ENCODE data around the gene MACC1.
"Not testable (repeated sequence)": the region's sequence is repeated elsewhere in the genome, so short reads cannot be mapped to it uniquely, and the experiment has no call there.

The MACC1 gene

GRCh38 chr7:20207811-20208210, 9.4 kb downstream of the MACC1 start:
- not testable (repeated sequence) for DNase-seq (ENCODE audit: low read depth in 2 of 2)

GRCh38 chr7:20206104-20206896, 10.9 kb downstream of the MACC1 start:
- DNase-seq (ENCODE audit: low read depth in 2 of 2): no peak

DNA sequence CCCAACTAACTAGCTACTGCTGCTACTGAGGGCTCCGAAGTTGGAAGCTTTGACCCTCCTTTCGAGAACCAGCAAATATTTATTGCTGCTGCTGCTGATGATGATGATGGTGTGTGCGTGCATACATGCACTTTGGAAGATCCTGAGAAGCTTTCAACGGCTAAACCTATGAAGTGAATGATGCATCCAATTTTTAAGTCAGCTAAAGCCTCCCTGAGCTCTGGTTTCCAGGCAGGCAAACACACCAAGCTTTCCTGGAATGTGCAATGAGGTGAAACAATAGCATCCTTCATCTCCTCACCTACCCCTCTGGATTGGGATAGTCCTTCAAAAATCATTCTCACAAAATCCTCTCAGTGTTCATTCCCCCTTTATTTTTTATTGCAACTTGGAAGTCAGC, 13.9 kb downstream of the MACC1 start:
- DNase-seq (ENCODE audit: low read depth in 2 of 2): no peak

DNA sequence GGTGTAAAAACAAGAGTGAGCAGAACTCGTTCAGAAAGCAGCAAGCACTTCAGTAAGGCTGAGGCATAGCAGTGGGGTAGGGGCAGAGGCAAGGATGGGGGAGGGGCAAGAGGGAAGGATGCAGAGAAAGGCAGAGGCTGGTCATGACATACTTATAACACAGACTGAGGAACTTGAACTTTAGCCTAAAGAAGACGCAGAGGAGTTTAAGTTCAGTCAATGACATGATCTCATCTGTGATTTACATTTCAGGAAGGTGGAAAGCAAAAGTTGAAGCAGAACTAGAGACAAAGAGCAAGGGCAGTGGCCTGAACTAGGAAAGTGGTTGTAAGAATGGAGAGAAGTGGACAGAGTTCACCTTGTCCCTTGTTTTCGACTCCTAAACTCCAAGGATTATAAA, 15.8 kb downstream of the MACC1 start:
- no peak for DNase-seq (ENCODE audit: low read depth in 2 of 2)

DNA sequence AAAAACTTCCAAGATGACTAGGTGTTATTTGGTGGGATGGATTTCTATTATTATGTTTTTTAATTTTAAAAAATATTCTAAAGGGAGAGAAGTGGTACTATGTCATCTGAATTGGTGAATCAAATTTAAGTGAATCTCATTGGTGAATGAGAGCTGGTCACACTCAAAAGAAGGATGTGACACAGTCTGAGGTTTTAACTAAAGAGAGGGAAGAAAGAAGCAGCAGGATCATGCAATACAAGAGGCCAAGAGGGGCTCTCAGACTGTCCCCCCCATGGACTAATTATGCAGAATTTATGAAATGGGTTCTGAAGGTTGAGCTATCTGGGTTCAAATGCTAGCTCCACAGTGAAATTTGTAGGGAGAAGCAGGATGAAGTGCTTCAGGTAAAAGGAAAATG, 16.2 kb downstream of the MACC1 start:
- no peak for DNase-seq (ENCODE audit: low read depth in 2 of 2)

DNA sequence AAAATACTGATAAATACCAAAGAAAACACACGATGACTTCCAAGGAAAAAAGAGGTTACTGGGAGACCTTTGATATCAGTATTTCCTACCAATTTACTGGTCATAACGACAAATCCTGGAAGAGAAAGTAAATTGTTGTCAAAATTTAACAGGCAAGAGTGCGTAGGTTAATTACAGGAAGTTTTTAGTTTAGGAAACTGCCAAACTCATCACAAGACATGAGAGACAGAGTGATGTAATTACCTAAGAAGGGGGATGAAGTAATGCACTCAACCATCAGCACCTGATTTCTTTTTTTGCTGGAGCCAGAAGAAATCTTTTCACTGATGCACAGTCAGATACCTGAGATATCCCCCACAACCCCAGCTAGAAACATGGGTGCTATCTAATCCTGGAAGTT, 16.8 kb downstream of the MACC1 start:
- no peak for DNase-seq (ENCODE audit: low read depth in 2 of 2)

GRCh38 chr7:20199015-20199737, 18.0 kb downstream of the MACC1 start:
- DNase-seq (ENCODE audit: low read depth in 2 of 2): no peak

- no peak for DNase-seq (ENCODE audit: low read depth in 2 of 2)
Observed at GRCh38 chr7:20198260-20198659, 18.9 kb downstream of the MACC1 start.

GRCh38 chr7:20197837-20198236, 19.3 kb downstream of the MACC1 start:
- no peak for DNase-seq (ENCODE audit: low read depth in 2 of 2)

DNA sequence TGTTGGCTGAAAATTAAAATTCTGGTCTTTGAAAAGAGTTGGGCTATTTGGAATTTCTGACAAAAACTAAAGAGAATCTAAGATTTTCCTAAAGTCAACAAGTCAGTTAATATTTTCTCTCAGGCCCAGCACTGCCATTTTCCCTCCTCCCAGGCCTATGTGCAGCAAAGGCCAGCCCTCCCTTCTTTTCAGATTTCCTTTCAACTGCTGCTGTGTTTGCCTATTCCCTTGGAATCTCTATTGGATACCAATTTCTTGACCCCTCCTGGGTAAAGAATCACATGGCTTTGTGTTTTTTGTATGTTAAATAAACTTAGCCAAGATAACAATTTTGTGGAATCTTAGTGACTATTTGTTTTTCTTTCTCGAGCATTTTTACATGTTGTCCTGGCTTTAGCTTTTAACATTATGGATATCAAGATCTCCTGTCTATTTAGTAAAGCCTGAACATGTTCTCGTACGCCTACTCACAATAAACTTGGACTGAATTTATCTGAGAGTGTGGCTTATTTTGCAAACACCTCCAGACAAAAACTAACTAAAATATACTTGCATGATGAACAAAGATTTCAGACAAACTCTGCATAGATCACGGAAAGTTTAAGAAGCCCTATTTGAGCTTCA, 19.9 kb downstream of the MACC1 start:
- DNase-seq (ENCODE audit: low read depth in 2 of 2): no peak

DNA sequence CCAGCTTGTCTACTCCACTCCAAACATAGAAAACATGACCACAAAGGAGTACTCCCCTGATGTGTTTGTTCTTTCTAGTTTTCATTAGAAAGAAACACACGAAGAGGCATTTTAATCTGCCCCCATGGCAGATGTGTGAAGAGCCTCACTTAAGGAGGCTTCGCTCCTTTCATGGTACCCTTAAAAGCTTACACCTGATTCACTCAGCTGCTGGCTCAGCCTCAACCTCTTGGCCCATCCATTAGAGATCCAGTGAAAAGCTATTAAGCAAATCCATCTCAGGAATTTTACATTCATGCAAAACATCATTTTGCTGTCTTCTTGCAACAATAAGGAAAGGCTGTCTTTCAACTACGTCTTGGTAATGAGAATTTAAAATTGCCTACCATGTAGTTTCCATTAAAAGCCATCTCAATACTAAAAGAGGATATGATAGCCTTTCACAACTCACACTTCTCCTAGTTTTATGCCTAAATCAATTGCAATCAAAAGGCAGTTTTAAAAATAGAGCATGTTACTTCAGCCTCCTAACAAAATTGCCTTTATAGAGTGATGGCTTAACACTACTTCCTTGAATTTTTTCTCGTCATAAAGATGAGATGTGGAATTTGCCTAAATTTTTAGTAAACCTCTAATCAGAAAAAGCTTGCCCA, 22.7 kb downstream of the MACC1 start:
- no peak for DNase-seq (ENCODE audit: low read depth in 2 of 2)

DNA sequence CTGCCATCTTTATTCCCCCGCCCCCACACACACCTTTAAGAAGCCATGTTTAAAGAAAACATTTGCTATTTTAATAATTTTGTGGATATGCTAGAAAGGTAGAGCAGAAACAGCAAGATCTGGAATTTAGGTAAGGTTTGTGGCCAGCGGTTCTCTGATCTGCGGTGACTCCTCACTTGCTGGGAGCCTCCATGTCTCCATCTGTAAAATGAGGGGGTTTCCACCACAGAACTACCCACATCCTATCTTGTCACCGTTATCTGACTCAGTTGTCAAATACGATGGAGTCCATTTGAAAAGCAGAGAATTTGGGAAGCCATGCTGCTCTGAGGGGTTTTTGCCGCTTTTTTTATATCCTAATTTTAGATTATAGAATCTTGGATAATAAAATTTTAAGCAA, 23.3 kb downstream of the MACC1 start:
- DNase-seq (ENCODE audit: low read depth in 2 of 2): no peak

- DNase-seq (ENCODE audit: low read depth in 2 of 2): no peak
Observed at GRCh38 chr7:20193242-20193777, 23.9 kb downstream of the MACC1 start.

- no peak for DNase-seq (ENCODE audit: low read depth in 2 of 2)
Observed at GRCh38 chr7:20191391-20191869, 25.8 kb downstream of the MACC1 start.

GRCh38 chr7:20190560-20191390, 26.4 kb downstream of the MACC1 start:
- DNase-seq (ENCODE audit: low read depth in 2 of 2): no peak

DNA sequence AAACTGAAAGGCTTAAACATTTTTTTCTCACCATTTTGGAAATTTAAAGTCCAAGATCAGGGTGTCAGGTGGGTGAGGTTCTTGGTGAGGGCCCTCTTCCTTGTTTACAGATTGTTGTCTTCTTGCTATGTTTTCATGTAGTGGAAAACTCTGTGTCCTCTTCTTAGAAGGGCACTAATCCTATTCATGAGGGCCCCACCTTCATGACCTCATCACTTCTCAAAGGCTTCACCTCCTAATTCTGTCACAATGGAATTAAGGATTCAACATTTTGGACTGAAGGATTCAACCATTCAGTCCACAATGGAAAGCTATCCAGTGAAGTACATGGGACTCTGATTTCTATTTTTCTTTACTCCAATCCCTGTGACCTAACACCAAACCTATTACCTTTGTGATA, 27.3 kb downstream of the MACC1 start:
- DNase-seq (ENCODE audit: low read depth in 2 of 2): no peak

GRCh38 chr7:20188567-20188966, 28.6 kb downstream of the MACC1 start:
- no peak for DNase-seq (ENCODE audit: low read depth in 2 of 2)

DNA sequence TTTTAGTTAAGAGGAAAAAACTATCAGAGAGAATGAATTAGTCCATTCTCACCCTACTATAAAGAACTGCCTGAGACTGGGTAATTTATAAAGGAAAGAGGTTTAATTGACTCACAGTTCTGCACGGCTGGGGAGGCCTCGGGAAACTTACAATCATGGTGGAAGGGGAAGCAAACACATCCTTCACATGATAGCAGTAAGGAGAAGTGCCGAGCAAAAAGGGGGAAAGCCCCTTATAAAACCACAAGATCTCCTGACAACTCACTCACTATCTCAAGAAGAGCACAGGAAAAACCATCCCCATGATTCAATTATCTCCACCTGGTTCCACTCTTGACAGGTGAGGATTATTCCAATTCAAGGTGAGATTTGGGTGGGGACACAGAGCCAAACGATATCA, 29.3 kb downstream of the MACC1 start:
- not testable (repeated sequence) for DNase-seq (ENCODE audit: low read depth in 2 of 2)

DNA sequence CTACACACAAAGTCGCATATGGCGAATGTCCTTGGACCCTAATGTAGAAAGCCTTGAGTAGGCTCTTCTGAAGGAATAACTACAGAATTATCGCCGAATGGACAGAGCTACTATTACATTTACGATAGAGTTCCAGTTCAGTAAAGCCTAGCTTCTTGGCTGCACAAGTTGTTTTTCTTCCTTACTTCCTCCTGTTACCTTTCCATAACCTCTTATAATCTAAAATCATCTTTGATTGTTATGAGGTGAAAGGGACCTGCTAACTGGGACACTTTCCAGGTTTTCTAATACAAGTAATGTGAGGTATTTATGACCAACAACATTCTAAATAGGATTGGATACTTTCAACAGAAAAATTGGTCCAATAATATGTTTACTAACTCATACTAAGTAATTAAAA, 31.2 kb downstream of the MACC1 start:
- DNase-seq (ENCODE audit: low read depth in 2 of 2): no peak

DNA sequence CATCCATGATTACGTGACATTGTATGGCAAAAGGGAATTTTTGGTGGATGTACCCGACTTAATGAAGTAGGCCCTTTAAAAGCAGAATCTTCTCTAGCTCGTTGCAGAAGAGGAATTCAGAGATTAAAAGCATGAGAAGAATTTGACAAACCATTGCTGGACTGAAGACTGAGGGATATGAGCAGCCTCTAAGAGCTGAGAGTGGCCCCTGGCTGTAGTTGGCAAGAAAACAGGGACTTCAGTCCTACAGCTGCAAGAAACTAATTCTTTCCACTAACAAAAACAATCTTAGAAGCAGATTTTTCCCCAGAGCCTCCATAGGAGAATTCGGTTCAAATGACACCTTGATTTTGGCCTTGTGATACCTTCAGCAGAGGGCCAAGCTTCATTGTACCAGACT, 34.1 kb downstream of the MACC1 start:
- no peak for DNase-seq (ENCODE audit: low read depth in 2 of 2)

All from stimulated activated CD8-positive, alpha-beta memory T cell treated with anti-CD3 and anti-CD28 coated beads, Interleukin-2, amount 100 ng/mL, for 48 hours (primary cell).